Sigmoid colon (tissue), 7 donors: ENCODE data around the gene NISCH. TPM values are rescaled to one million over a fixed set of nuclear protein-coding genes. Genes with fewer than 3 reads are reported as not detected.

Experiments used
- DNase-seq: peaks from one replicate; pipeline ENCODE4 v3.0.0-alpha.2; 2019
- H3K27ac ChIP-seq, 4 donors: fragments of 200-600 bp; sonication (generic); one replicate each; pipeline ENCODE4 v1.5.1; 2016 to 2019; ENCODE audit warnings: mild to moderate bottlenecking in 1 of 4
- H3K27me3 ChIP-seq, 3 donors: fragments of 200-600 bp; sonication (generic); one replicate each; pipeline ENCODE4 v1.5.1; 2019; ENCODE audit warnings: mild to moderate bottlenecking in 1 of 3
- H3K36me3 ChIP-seq, 4 donors: fragments of 200-600 bp; sonication (generic); one replicate each; pipeline ENCODE4 v1.5.1; 2016 to 2019
- H3K4me1 ChIP-seq, 4 donors: fragments of 200-600 bp; sonication (generic); one replicate each; pipeline ENCODE4 v1.5.1; 2017 to 2019
- H3K4me3 ChIP-seq, 4 donors: fragments of 200-600 bp; sonication (generic); one replicate each; pipeline ENCODE4 v1.5.1; 2017 to 2019; ENCODE audit warnings: mild to moderate bottlenecking in 2 of 4, moderate library complexity in 1 of 4
- H3K9me3 ChIP-seq, 4 donors: fragments of 200-600 bp in 3 of 4; sonication (generic) in 3 of 4; one replicate each; pipeline versions ENCODE4 v1.5.1 to v1.6.1; 2013 to 2019
- EP300 ChIP-seq, 4 donors: sonication (generic); formaldehyde crosslinking; IDR thresholded peaks; one replicate each; pipeline ENCODE4 v1.6.1; 2017; ENCODE audit warnings: antibody characterized with exemption in 4 of 4
- POLR2A ChIP-seq, 2 donors: fragments of 450-650 bp; IDR thresholded peaks; one replicate each; pipeline ENCODE4 v1.6.1; 2016; ENCODE audit warnings: antibody characterized with exemption in 2 of 2, mild to moderate bottlenecking in 2 of 2, moderate library complexity in 2 of 2
- POLR2AphosphoS5 ChIP-seq, 4 donors: sonication (generic); formaldehyde crosslinking; IDR thresholded peaks; one replicate each; pipeline ENCODE4 v1.6.1; 2017; ENCODE audit warnings: antibody characterized with exemption in 4 of 4
- WGBS, 2 donors: extraction: QIAGEN DNeasy Blood & Tissue Kit; methylation state at CpG; one replicate each; pipeline ENCODE4 v1.1.7; 2013; 5-methylcytosine and 5-hydroxymethylcytosine counted together
- intact Hi-C: fragments of 100-400 bp; cut with DNase I; formaldehyde crosslinking; loops from one replicate; pipeline ENCODE4 v1.15.1; 2023
- polyA plus RNA-seq, 3 donors: library from polyadenylated mRNA; stranded (reverse); fragments of 200-250 nt; gene quantifications; one replicate each; pipeline ENCODE4 v1.2.3, GENCODE V29; 2013
- total RNA-seq, 4 donors: library from RNA; depleted of rRNA; stranded (reverse); fragments of >200 nt; gene quantifications; one replicate each; pipeline ENCODE4 v1.1.0, GENCODE V29; 2016
- TF ChIP-seq, protein P1 (sequence below), 4 experiments: fragments of 450-650 bp in 3 of 4; fragments of 200-600 bp in 1 of 4; IDR thresholded peaks; one replicate each; pipeline ENCODE4 v1.5.1; 2016 to 2019; ENCODE audit warnings: antibody characterized with exemption in 4 of 4, mild to moderate bottlenecking in 3 of 4, moderate library complexity in 2 of 4
- donor health status: healthy with polysubstance abuse.
- donor health status: Bipolar disorder and iron deficiency.
- donor health status: healthy.

Gene NISCH
- total and polyA plus RNA-seq, 7 donors, result 14.3 to 113 (median 53.5) TPM

- H3K27ac ChIP-seq, result no peak overlapping the region
- peaks cover 0 to 12% (median 0%) of the 10 kb centered on the region in 4 donors for H3K36me3 ChIP-seq
These were observed 66.1 kb downstream of the NISCH start for GRCh38 chr3:52521488-52521824.

DNA sequence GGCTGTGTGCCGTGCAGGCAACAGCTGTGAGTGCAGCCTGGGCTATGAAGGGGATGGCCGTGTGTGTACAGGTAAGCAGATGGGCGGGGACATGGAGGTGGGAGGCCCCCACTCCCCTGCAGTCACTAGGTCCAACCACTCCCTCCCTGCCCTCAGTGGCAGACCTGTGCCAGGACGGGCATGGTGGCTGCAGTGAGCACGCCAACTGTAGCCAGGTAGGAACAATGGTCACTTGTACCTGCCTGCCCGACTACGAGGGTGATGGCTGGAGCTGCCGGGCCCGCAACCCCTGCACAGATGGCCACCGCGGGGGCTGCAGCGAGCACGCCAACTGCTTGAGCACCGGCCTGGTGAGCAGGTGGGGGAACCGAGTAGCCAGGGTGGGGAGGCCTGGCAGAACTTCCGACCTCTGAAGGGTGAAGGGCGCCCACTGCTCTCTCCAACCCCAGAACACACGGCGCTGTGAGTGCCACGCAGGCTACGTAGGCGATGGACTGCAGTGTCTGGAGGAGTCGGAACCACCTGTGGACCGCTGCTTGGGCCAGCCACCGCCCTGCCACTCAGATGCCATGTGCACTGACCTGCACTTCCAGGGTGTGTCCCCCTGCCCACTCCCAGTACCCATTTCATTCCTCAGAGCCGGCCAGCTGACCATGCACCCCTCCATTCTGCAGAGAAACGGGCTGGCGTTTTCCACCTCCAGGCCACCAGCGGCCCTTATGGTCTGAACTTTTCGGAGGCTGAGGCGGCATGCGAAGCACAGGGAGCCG, 66.7 kb downstream of the NISCH start:
- H3K36me3 ChIP-seq, result peaks cover 0 to 16% (median 0%) of the 10 kb centered on the region in 4 donors
- peak; percentile 46 for DNase-seq
- TF ChIP-seq, protein P1, sequence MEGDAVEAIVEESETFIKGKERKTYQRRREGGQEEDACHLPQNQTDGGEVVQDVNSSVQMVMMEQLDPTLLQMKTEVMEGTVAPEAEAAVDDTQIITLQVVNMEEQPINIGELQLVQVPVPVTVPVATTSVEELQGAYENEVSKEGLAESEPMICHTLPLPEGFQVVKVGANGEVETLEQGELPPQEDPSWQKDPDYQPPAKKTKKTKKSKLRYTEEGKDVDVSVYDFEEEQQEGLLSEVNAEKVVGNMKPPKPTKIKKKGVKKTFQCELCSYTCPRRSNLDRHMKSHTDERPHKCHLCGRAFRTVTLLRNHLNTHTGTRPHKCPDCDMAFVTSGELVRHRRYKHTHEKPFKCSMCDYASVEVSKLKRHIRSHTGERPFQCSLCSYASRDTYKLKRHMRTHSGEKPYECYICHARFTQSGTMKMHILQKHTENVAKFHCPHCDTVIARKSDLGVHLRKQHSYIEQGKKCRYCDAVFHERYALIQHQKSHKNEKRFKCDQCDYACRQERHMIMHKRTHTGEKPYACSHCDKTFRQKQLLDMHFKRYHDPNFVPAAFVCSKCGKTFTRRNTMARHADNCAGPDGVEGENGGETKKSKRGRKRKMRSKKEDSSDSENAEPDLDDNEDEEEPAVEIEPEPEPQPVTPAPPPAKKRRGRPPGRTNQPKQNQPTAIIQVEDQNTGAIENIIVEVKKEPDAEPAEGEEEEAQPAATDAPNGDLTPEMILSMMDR (IDR thresholded peaks at IDR 0.05), result no peak
- TF ChIP-seq EP300 (IDR thresholded peaks at IDR 0.05) (no peak), POLR2AphosphoS5 (IDR thresholded peaks at IDR 0.05) (no peak), POLR2A (IDR thresholded peaks at IDR 0.05) (no peak)

More at GRCh38 chr3:52521488-52521824, 66.1 kb downstream of the NISCH start:
- no peak for TF ChIP-seq POLR2AphosphoS5 (IDR thresholded peaks at IDR 0.05)
- TF ChIP-seq POLR2A (IDR thresholded peaks at IDR 0.05), result no peak
- TF ChIP-seq, protein P1 (IDR thresholded peaks at IDR 0.05), result no peak
- no peak for TF ChIP-seq EP300 (IDR thresholded peaks at IDR 0.05)
- Histone ChIP-seq H3K4me1 (peaks cover 0 to 22% (median 6%) of the 10 kb centered on the region in 4 donors), H3K27me3 (no peaks in the 10 kb centered on the region), H3K4me3 (no peak overlapping the region), H3K9me3 (no peaks in the 10 kb centered on the region)
- WGBS, 2 donors, result 93 to 94% methylated on average over 8 of the region's 8 CpGs
- no peak for DNase-seq
- intact Hi-C loops, result no loop called here

GRCh38 chr3:52522651-52523251, 67.3 kb downstream of the NISCH start:
- peaks cover 0 to 22% (median 6%) of the 10 kb centered on the region in 4 donors for H3K4me1 ChIP-seq
- no peaks in the 10 kb centered on the region for H3K9me3 ChIP-seq
- H3K27ac ChIP-seq, result no peak overlapping the region
- TF ChIP-seq, protein P1 (IDR thresholded peaks at IDR 0.05), result no peak
- TF ChIP-seq POLR2AphosphoS5 (IDR thresholded peaks at IDR 0.05) (no peak), POLR2A (IDR thresholded peaks at IDR 0.05) (no peak), EP300 (IDR thresholded peaks at IDR 0.05) (no peak)
- 91 to 93% methylated on average over 14 of the region's 14 CpGs for WGBS, 2 donors
- H3K36me3 ChIP-seq, result peaks cover 0 to 19% (median 3%) of the 10 kb centered on the region in 4 donors
- no peaks in the 10 kb centered on the region for H3K27me3 ChIP-seq
- peak; percentile 59 for DNase-seq
- H3K4me3 ChIP-seq, result no peak overlapping the region
- intact Hi-C loops, result no loop called here

More for the DNA sequence above, 66.7 kb downstream of the NISCH start:
- Histone ChIP-seq H3K4me1 (peaks cover 0 to 22% (median 6%) of the 10 kb centered on the region in 4 donors), H3K27ac (no peak overlapping the region), H3K4me3 (no peak overlapping the region), H3K9me3 (no peaks in the 10 kb centered on the region), H3K27me3 (no peaks in the 10 kb centered on the region)
- intact Hi-C loops, result no loop called here
- 92 to 94% methylated on average over 33 of the region's 33 CpGs for WGBS, 2 donors

DNA sequence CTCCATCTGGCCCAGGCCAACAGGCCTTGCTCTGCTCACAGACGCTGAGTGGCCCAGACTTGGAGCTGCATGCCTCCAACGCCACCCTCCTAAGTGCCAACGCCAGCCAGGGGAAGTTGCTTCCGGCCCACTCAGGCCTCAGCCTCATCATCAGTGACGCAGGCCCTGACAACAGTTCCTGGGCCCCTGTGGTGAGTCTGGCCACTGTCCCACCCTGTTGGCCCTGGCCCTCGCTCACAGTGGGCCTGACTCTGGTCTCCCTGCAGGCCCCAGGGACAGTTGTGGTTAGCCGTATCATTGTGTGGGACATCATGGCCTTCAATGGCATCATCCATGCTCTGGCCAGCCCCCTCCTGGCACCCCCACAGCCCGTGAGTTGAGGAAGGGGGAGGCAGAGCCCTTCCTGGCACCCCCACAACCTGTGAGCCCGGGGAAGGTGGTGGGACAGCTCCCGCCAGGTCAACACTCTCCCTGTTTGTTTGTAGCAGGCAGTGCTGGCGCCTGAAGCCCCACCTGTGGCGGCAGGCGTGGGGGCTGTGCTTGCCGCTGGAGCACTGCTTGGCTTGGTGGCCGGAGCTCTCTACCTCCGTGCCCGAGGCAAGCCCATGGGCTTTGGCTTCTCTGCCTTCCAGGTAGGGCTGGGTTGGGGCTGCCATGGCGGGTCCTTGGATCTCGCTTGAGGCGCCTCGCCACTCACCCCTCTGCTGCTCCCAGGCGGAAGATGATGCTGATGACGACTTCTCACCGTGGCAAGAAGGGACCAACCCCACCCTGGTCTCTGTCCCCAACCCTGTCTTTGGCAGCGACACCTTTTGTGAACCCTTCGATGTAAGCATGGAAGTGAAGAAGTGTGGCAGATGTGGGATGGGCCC, 68.2 kb downstream of the NISCH start:
- no peaks in the 10 kb centered on the region for H3K27me3 ChIP-seq
- no peaks in the 10 kb centered on the region for H3K9me3 ChIP-seq
- intact Hi-C loops, result no loop called here
- H3K4me3 ChIP-seq, result no peak overlapping the region
- H3K27ac ChIP-seq, result no peak overlapping the region
- WGBS, 2 donors, result 95% methylated on average over 26 of the region's 26 CpGs
- TF ChIP-seq POLR2A (IDR thresholded peaks at IDR 0.05), result no peak
- TF ChIP-seq, protein P1 (IDR thresholded peaks at IDR 0.05), result no peak
- no peak for TF ChIP-seq POLR2AphosphoS5 (IDR thresholded peaks at IDR 0.05)
- no peak for TF ChIP-seq EP300 (IDR thresholded peaks at IDR 0.05)
- peaks cover 0 to 21% (median 3%) of the 10 kb centered on the region in 4 donors for H3K4me1 ChIP-seq
- peak; percentile 62 for DNase-seq
- H3K36me3 ChIP-seq, result peaks cover 0 to 28% (median 5%) of the 10 kb centered on the region in 4 donors
